Esophagus mucosa (tissue), 1 donor: ENCODE results near the gene WDR37. TPM values are rescaled to one million over a fixed set of nuclear protein-coding genes. Genes with fewer than 3 reads are reported as not detected.

Source experiments
- ATAC-seq: fragments of 200-7000 bp; cut with Tn5 transposase; one replicate; pipeline ENCODE4 v1.9.1; 2020
- total RNA-seq: library from RNA; stranded (reverse); gene quantifications from one replicate; pipeline ENCODE4 v1.2.4, GENCODE V29; 2023
- donor health status: DM: yes; HTN: yes; CAD: no.

Gene WDR37
- total RNA-seq, 1 donor from 2014 or later, result 12.9 TPM

DNA sequence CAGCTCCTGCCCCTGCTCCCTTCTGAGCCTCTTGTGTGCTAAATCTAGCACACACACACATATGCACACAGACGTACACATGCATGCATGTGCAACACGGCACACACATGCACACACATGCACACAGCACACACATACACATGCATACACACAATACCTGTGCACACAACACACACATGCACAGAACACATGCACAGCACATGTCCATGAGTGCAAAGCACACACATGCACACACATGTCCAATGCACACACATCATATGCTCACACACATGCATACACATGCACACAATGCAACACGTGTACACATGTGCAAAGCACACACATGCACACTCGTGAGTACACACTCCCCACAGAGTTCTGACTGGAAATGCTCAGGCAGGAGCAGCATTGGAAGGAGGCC is 115.0 kb downstream of the WDR37 start:
- no peak for ATAC-seq

DNA sequence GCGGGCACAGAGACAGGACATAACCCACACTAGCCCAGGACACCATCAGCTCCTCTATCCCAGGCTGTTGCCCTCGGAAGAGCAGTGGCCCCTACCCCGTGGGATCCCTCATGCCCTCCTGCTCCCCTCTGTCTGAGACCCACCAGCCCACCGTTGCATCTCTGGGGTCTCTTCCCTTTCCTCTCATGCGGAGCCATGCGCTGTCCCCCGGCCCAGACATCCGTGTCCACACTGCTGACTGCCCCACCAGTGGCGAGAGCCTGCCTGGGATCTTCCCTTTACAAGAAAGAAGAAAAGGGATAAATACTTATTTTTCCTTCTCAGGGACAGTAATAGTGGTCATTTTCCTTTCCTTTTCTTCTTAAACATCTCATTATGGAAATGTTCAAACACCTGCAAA is 115.4 kb downstream of the WDR37 start:
- ATAC-seq, result no peak

DNA sequence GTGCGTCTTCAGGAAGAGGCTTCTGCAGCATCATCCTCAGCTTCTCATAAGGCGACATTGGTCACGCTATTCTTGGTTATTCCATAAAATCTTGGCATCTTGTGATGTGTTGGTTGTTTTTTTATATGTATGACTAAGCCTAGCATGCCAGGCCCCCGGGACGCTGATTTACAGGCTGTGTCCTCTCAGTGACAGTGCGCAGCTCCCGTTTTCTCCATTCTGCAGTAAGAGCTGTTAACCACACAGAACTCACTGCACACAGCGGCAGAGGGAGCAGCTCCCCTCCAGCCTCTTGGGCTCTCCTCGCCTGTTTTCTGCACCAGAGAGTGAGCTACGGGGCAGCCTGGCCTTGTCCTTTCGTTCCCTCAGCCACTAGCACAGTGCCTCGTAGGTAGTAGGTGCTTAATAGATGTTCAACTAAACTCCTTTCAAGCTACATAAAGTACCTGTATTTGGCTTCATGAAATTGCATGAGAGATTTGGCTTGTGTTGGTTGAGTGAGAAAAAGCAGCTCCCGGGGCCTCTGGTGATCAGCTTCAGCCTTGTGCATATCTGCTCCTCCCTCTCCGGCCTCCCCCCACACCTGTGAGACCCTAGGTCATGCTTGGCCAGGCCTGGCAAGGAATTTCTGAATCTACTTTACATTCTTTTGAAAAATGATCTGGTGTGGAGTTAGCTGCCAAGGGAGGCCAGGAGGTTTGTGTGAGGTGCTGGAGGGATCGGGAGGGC is 116.2 kb downstream of the WDR37 start:
- ATAC-seq, result no peak

DNA sequence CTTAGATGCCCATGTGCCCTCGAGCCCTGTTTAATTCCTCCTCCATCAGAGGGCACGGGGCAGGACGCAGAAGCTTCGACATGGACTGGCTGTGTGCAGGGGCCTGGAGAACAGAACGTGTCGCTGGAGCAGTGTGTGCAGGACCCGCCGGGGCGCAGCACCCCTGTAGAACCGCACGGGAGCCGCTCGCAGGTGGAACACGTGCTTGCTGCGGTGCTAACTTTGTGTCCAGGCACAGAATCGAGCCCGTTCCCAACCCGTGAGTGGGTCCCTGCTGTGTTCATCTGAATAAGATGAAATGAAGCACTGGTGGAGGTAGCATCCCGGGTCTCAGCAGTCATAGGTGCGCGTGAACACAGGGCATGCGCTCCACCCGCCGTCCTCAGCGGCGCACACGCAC is 116.9 kb downstream of the WDR37 start:
- ATAC-seq, result no peak

DNA sequence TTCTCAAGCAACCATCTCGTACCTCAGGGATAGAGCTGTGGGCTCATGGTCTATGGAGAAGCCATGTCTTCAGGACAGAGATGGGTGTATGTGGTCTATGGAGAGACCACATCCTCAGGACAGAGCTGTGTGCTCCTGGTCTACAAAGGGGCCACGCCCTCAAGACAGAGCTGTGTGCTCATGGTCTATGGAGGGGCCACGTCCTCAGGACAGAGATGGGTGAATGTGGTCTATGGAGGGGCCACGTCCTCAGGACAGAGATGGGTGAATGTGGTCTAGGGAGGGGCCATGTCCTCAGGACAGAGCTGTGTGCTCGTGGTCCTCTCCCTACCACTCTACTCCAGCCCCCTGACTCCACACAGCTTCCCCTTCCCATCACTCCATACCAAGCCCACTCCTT is 117.8 kb downstream of the WDR37 start:
- ATAC-seq, result no peak

DNA sequence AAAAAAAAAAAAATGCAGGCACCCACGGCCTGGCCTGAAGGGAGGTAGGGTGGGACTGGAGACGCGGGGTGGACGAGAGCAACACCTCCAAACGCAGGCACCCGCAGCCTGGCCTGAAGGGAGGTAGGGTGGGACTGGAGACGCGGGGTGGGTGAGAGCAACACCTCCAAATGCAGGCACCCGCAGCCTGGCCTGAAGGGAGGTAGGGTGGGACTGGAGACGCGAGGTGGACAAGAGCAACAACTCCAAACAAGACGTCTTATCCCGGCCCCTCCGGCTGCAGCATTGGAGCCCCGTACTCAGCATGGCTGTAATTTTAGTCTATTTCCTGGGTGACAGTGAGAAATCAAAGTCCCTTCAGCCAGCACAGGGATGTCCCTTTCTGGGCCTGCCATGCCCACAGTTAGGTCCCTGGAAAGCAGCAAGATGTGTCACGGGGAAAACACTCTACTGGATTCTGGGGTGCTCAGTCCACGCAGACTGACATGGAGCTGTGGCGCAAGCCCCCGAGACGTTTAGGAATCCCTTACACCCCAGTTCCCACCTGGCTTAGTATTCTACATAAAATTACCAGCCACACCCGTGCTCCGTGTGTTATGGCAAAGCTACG is 119.9 kb downstream of the WDR37 start:
- no peak for ATAC-seq

DNA sequence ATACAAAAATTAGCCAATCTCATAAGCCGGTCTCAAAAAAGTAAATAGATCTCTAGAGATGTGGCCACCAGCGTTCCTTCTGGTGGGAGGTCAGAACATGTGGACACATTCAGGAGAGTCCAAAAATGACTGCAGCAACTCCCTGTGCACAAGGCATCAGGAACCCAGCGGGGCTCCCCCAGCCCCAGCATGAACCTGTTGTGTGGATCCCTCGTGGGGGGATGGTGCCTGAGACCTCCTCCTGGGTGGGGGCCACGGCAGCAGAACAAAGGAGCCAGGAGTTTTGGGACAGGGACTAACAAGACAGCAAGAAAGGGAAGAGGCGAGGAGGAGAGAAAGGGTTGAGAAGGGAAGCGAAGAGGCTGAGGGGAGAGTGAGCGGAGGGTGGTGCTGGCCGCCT is 121.8 kb downstream of the WDR37 start:
- ATAC-seq, result no peak

DNA sequence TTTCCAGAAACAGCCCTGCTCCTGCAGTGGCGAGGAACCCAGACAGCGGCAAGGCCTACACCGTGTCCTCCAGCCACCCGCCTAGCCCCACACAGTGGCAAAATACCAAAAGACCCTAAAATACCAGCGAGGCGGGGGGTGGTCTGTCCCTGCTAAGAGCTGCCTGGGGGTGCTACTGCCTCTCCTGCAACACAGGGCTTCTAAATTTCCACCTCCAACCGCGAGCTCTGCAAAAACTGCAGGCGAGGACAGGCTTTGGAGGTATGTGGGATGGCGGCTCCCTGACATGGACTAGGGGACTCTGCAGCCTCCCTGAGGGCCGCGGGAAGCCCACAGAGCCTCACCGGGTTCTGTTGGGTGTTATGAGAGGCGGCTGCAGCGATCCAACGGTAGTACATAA is 122.3 kb downstream of the WDR37 start:
- ATAC-seq, result no peak

DNA sequence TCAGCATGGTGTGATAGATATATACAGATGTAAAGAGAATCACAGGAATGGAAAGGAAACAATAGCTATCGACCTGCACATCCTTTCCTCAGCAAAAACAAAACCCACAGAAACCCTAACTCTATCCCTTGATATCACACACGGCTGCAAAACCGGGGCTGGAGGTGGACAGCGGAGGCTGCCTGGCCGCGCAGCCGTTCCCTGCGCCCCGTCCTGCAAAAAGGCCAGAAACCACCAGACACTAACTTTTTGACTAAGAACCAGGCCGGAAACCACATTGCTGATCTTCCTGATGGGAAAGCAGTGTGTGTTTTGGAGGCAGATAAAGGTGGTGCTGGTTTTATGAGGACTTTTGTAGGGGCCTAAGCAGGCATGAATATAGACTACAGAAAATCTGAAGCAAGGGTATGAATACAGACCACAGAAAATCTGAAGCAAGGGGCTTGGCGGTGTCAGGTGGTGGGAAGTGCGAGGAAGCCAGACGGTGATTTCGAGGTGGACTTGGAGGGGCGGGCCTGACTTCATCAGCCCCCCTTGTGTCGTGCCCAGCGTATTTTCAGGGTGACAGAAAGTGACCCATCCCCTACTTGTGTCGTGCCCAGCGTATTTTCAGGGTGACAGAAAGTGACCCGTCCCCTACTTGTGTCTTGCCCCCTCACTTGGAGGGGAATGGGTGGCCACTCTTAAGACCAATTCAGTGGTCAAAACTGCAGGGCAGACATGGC is 123.3 kb downstream of the WDR37 start:
- no peak for ATAC-seq

DNA sequence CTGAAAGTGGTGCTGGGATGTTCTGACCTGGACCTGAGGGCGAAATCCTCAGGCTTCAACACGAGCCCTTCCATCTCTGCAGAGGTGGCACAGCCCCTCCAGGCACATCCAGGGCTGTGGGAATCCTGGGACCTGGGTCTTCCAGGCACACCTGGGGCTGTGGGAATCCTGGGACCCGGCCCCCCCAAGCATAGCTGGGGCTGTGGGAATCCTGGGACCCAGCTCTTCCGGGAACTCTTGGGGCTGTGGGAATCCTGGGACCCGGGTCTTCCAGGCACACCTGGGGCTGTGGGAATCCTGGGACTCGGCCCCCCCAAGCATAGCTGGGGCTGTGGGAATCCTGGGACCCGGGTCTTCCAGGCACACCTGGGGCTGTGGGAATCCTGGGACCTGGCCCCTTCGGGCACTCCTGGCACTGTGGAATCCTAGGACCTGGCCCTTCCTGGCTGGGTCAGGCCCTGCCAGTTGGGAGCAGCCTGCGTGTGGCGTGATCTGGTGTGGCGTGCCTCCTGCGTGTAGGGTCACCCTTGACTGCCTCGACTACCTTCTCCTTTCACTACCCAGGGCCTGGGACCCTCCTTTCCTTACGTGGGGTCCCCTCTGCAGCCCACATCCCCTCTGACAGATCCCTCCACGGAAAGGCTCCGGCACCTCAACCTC is 124.0 kb downstream of the WDR37 start:
- ATAC-seq, result no peak

DNA sequence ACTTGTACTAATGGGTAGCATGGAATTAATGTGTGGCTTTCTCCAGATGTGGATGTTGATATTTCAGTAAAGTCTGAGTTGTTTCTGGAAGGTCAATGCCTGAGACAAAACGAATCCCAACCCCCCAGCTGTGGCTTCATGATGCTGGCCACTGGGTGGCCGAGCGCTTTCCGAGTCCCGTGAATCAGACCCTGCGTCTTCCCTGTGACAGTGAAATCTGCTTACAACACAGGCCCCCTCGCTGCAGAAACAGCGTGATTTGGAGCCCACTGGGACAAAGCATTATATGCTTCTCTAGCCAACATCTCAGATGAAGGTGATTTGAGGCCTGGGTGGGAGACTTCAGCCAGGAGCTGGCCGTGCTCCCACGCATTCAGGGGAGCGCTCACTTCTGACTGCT is 124.7 kb downstream of the WDR37 start:
- ATAC-seq, result no peak

Other genes with a start within 250 kb of the WDR37 start
- gene LARP4B, start 124.7 kb upstream of the WDR37 start, total RNA-seq, result 78.9 TPM
- gene GTPBP4, start 68.0 kb upstream of the WDR37 start, total RNA-seq, result 29.6 TPM
- not detected for gene IDI2, start 30.5 kb upstream of the WDR37 start, total RNA-seq
- gene IDI1, start 7.3 kb upstream of the WDR37 start, total RNA-seq, result 39.9 TPM